SK-N-SH (cell line): ENCODE data around the gene TMPRSS13. TPM values are rescaled to one million over a fixed set of nuclear protein-coding genes. Genes with fewer than 3 reads are reported as not detected.

Experiments used
- CTCF ChIA-PET: fragments of 300-600, 350-600 bp; formaldehyde crosslinking; extraction: SDS; loops from one replicate; lab custom pipeline; 2021; lab: Yijun Ruan, JAX
- POLR2A ChIA-PET: fragments of 350-600 bp; sonication (Branson Sonifier 250); formaldehyde crosslinking; extraction: SDS; loops from one replicate; lab custom pipeline; 2020; ENCODE audit warnings: antibody characterized with exemption, inconsistent platforms; lab: Yijun Ruan, JAX
- DNase-seq: peaks from one replicate; pipeline ENCODE4 v3.0.0; 2012
- H2AFZ ChIP-seq: fragments of 200-600 bp; sonication (generic); 2 replicates; pipeline ENCODE4 v1.8.1; 2016; ENCODE audit warnings: antibody characterized with exemption, mild to moderate bottlenecking, low read depth
- H3F3A ChIP-seq: fragments of 200-600 bp; sonication (generic); replicated peaks from 2 replicates; pipeline ENCODE3; 2016; ENCODE audit warnings: antibody characterized with exemption, mild to moderate bottlenecking; ENCODE audit not compliant: insufficient read depth
- H3K27ac ChIP-seq, 2 experiments: fragments of 200-500 bp in 1 of 2; fragments of 200-600 bp in 1 of 2; sonication (Bioruptor generic) in 1 of 2; sonication (generic), shearing (Covaris generic) in 1 of 2; 2 replicates each; pipeline versions ENCODE4 v1.5.1 to v1.6.1; 2014 to 2016; ENCODE audit warnings: low read depth in 2 of 2, inconsistent platforms in 1 of 2, low read length in 1 of 2, mild to moderate bottlenecking in 1 of 2, mixed read lengths in 1 of 2
- H3K27me3 ChIP-seq: fragments of 200-600 bp; sonication (generic), shearing (Covaris generic); 2 replicates; pipeline ENCODE4 v1.6.1; 2016; ENCODE audit warnings: mixed run types; ENCODE audit not compliant: insufficient read depth
- H3K36me3 ChIP-seq, 2 experiments: fragments of 200-500 bp in 1 of 2; fragments of 200-600 bp in 1 of 2; sonication (Bioruptor generic) in 1 of 2; sonication (generic) in 1 of 2; replicated peaks in 1 of 2; 2 replicates each; pipeline versions ENCODE3 to v1.5.1; 2014 to 2016; ENCODE audit warnings: low read length in 1 of 2, mild to moderate bottlenecking in 1 of 2; ENCODE audit not compliant: insufficient read depth in 2 of 2, control insufficient read depth in 1 of 2
- H3K4me1 ChIP-seq, 2 experiments: fragments of 200-500 bp in 1 of 2; fragments of 200-600 bp in 1 of 2; sonication (Bioruptor generic) in 1 of 2; sonication (generic), shearing (Covaris generic) in 1 of 2; 2 replicates each; pipeline versions ENCODE4 v1.5.1 to v1.6.1; 2014 to 2016; ENCODE audit warnings: low read depth in 1 of 2, low read length in 1 of 2, mixed run types in 1 of 2; ENCODE audit not compliant: insufficient read depth in 2 of 2, control insufficient read depth in 1 of 2
- H3K4me2 ChIP-seq: fragments of 200-600 bp; sonication (generic), shearing (Covaris generic); 2 replicates; pipeline ENCODE4 v1.6.1; 2017; ENCODE audit warnings: mixed run types
- H3K4me3 ChIP-seq, 2 experiments: fragments of 200-500 bp in 1 of 2; fragments of 200-600 bp in 1 of 2; sonication (Bioruptor generic) in 1 of 2; sonication (generic), shearing (Covaris generic) in 1 of 2; 2 replicates each; pipeline versions ENCODE4 v1.5.1 to v1.8.1; 2014 to 2016; ENCODE audit warnings: low read depth in 2 of 2, inconsistent platforms in 1 of 2, low read length in 1 of 2, mild to moderate bottlenecking in 1 of 2, mixed read lengths in 1 of 2, moderate library complexity in 1 of 2
- H3K79me2 ChIP-seq: fragments of 200-600 bp; sonication (generic); 2 replicates; pipeline ENCODE4 v1.8.1; 2017; ENCODE audit warnings: mild to moderate bottlenecking; ENCODE audit not compliant: insufficient read depth
- H3K9ac ChIP-seq: fragments of 200-600 bp; sonication (generic); 2 replicates; pipeline ENCODE4 v1.6.1; 2017; ENCODE audit warnings: mixed run types
- H3K9me2 ChIP-seq: fragments of 200-600 bp; sonication (generic); 2 replicates; pipeline ENCODE4 v1.6.1; 2017; ENCODE audit warnings: mixed run types
- H3K9me3 ChIP-seq: fragments of 200-600 bp; sonication (generic); 2 replicates; pipeline ENCODE4 v1.6.1; 2017; ENCODE audit warnings: mixed run types, mild to moderate bottlenecking, moderate library complexity
- H4K20me1 ChIP-seq: fragments of 200-600 bp; sonication (generic); 2 replicates; pipeline ENCODE4 v1.6.1; 2017; ENCODE audit warnings: mild to moderate bottlenecking, mixed run types; ENCODE audit not compliant: insufficient read depth
- CHD2 ChIP-seq: fragments of 150-350 bp; IDR thresholded peaks from 2 replicates; pipeline ENCODE4 v1.6.1; 2018; ENCODE audit warnings: low read length; ENCODE audit not compliant: partially characterized antibody
- CTCF ChIP-seq: fragments of 200-600 bp; sonication (generic); IDR thresholded peaks from 2 replicates; pipeline ENCODE4 v1.6.1; 2017; ENCODE audit warnings: antibody characterized with exemption, mild to moderate bottlenecking, moderate library complexity
- ELF1 ChIP-seq: IDR thresholded peaks from 2 replicates; pipeline ENCODE4 v1.4.0; 2012
- FOXJ3 ChIP-seq: sonication (generic); formaldehyde crosslinking; IDR thresholded peaks from 2 replicates; pipeline ENCODE4 v1.5.1; 2020; ENCODE audit warnings: mild to moderate bottlenecking, missing genetic modification reagents
- MAX ChIP-seq: IDR thresholded peaks from 2 replicates; pipeline ENCODE4 v1.4.0; 2012; ENCODE audit warnings: low read depth
- MEF2A ChIP-seq: IDR thresholded peaks from 2 replicates; pipeline ENCODE4 v1.4.0; 2012; ENCODE audit warnings: low read depth, borderline replicate concordance
- NRF1 ChIP-seq: IDR thresholded peaks from 2 replicates; pipeline ENCODE4 v1.6.1; 2012; ENCODE audit warnings: low read depth, mild to moderate bottlenecking, low read length
- RAD21 ChIP-seq: IDR thresholded peaks from 2 replicates; pipeline ENCODE4 v1.6.1; 2012; ENCODE audit warnings: mild to moderate bottlenecking, low read length
- RCOR1 ChIP-seq: fragments of 150-350 bp; IDR thresholded peaks from 2 replicates; pipeline ENCODE4 v1.6.1; 2017; ENCODE audit warnings: antibody characterized with exemption, low read length
- RFX5 ChIP-seq: IDR thresholded peaks from 2 replicates; pipeline ENCODE4 v1.6.1; 2012; ENCODE audit warnings: mild to moderate bottlenecking, improper control_type of control experiment, low read length
- TEAD4 ChIP-seq: IDR thresholded peaks from 2 replicates; pipeline ENCODE4 v1.4.0; 2012; ENCODE audit warnings: mild to moderate bottlenecking, borderline replicate concordance; ENCODE audit not compliant: insufficient read depth
- ZBTB33 ChIP-seq: IDR thresholded peaks from 2 replicates; pipeline ENCODE4 v1.4.0; 2012; ENCODE audit warnings: low read depth, borderline replicate concordance
- WGBS: methylation state at CpG from one replicate; pipeline ENCODE4 v1.1.6; 2017; ENCODE audit warnings: low lambda C conversion rate; 5-methylcytosine and 5-hydroxymethylcytosine counted together
- polyA plus RNA-seq, 3 experiments: library from polyadenylated mRNA; depleted of rRNA; stranded (reverse); fragments of >200 nt; gene quantifications; 2 replicates each; pipeline ENCODE4 v1.2.3, GENCODE V29; 2012

Gene TMPRSS13
- polyA plus RNA-seq, 1 of the 3 experiments (the other 2 are of a cell fraction), result not detected

- TF ChIP-seq ZBTB33, result no peak
- no peak for TF ChIP-seq RCOR1
- no peak for TF ChIP-seq CTCF
- TF ChIP-seq FOXJ3 (CRISPR knock-in tag), result no peak
- no peak for TF ChIP-seq NRF1
- no peak for TF ChIP-seq TEAD4
These were observed 66.4 kb downstream of the TMPRSS13 start (continued) for GRCh38 chr11:117862753-117863152.

GRCh38 chr11:117862019-117862725 lies 67.0 kb downstream of the TMPRSS13 start:
- H3K4me2 ChIP-seq, result no peak overlapping the region
- CTCF ChIA-PET, result interaction anchor here (0.9 to 4.2 kb wide), 5 partner anchors 14 to 85 kb away, joined by 3 to 36 read pairs (median 5); partner anchors contain the start of gene FXYD6
- no peak for TF ChIP-seq MAX
- TF ChIP-seq CHD2, result no peak
- TF ChIP-seq ELF1, result no peak
- TF ChIP-seq RFX5, result no peak
- TF ChIP-seq MEF2A, result no peak
- TF ChIP-seq RAD21, result no peak
- TF ChIP-seq FOXJ3 (CRISPR knock-in tag), result no peak
- TF ChIP-seq TEAD4, result no peak
- TF ChIP-seq ZBTB33, result no peak
- no peak for DNase-seq
- no peak overlapping the region for H3K9ac ChIP-seq
- H3K79me2 ChIP-seq, result no peaks in the 10 kb centered on the region
- peaks cover 5% of the 10 kb centered on the region; the same call in 1 of the 2 replicates for H3K27me3 ChIP-seq
- no peak overlapping the region for H3K4me3 ChIP-seq
- H3K9me3 ChIP-seq, result no peaks in the 10 kb centered on the region
- peaks cover 0 to 23% of the 10 kb centered on the region in 2 experiments; a peak in 2 of 4 replicates for H3K4me1 ChIP-seq
- WGBS, result 49% methylated on average over 7 of the region's 12 CpGs
- H3F3A ChIP-seq, result no peaks in the 10 kb centered on the region
- POLR2A ChIA-PET, result interaction anchor here (0.9 kb wide), 1 partner anchor 45 kb away, joined by 3 read pairs; no protein-coding TSS in a partner anchor
- H2AFZ ChIP-seq, result no peak overlapping the region
- H3K27ac ChIP-seq, result peak overlapping the region in 1 of 2 experiments; percentile 24; a peak in 1 of 4 replicates
- H3K9me2 ChIP-seq, result no peaks in the 10 kb centered on the region
- no peaks in the 10 kb centered on the region for H3K36me3 ChIP-seq
- no peaks in the 10 kb centered on the region for H4K20me1 ChIP-seq
